Upper lobe of right lung (tissue), 1 donor: Measurements from ENCODE around the gene TRIM28. TPM values are rescaled to one million over a fixed set of nuclear protein-coding genes. Genes with fewer than 3 reads are reported as not detected.
"Not testable (repeated sequence)": the region's sequence is repeated elsewhere in the genome, so short reads cannot be mapped to it uniquely, and the experiment has no call there.

Source experiments
- ATAC-seq: fragments of 200-7000 bp; cut with Tn5 transposase; one replicate; pipeline ENCODE4 v1.9.1; 2020; ENCODE audit warnings: mild to moderate bottlenecking, moderate library complexity
- DNase-seq: peaks from one replicate; pipeline ENCODE4 v3.0.0-alpha.2; 2020
- H3K27ac ChIP-seq: fragments of 200-600 bp; one replicate; pipeline ENCODE4 v1.8.0; 2022
- H3K27me3 ChIP-seq: fragments of 200-600 bp; one replicate; pipeline ENCODE4 v1.8.0; 2022; ENCODE audit warnings: mild to moderate bottlenecking
- H3K36me3 ChIP-seq: fragments of 200-600 bp; one replicate; pipeline ENCODE4 v1.8.0; 2022
- H3K4me1 ChIP-seq: fragments of 200-600 bp; one replicate; pipeline ENCODE4 v1.8.0; 2022
- H3K4me3 ChIP-seq: fragments of 200-600 bp; one replicate; pipeline ENCODE4 v1.8.0; 2022; ENCODE audit warnings: mild to moderate bottlenecking
- H3K9me3 ChIP-seq: fragments of 200-600 bp; one replicate; pipeline ENCODE4 v1.8.0; 2022
- intact Hi-C: fragments of 100-400 bp; cut with DNase I; formaldehyde crosslinking; loops from one replicate; pipeline ENCODE4 v1.11.0; 2022
- total RNA-seq: library from RNA; stranded (reverse); fragmentation: NEBNext Ultra II Directional; extraction: Animal tissue kit (Norgen Biotek cat#: 25700); gene quantifications from one replicate; pipeline ENCODE4 v1.2.1, GENCODE V29; 2021
- TF ChIP-seq, protein P1 (sequence below): fragments of 200-600 bp; IDR thresholded peaks from one replicate; pipeline ENCODE4 v1.8.0; 2022; ENCODE audit warnings: antibody characterized with exemption
- donor health status: DM: no; HTN: yes; CAD: no; lungs with severe emphysema.

The TRIM28 gene
- total RNA-seq, 1 donor from 2014 or later, result 199 TPM

- no peaks in the 10 kb centered on the region for H3K27me3 ChIP-seq
- TF ChIP-seq, protein P1, sequence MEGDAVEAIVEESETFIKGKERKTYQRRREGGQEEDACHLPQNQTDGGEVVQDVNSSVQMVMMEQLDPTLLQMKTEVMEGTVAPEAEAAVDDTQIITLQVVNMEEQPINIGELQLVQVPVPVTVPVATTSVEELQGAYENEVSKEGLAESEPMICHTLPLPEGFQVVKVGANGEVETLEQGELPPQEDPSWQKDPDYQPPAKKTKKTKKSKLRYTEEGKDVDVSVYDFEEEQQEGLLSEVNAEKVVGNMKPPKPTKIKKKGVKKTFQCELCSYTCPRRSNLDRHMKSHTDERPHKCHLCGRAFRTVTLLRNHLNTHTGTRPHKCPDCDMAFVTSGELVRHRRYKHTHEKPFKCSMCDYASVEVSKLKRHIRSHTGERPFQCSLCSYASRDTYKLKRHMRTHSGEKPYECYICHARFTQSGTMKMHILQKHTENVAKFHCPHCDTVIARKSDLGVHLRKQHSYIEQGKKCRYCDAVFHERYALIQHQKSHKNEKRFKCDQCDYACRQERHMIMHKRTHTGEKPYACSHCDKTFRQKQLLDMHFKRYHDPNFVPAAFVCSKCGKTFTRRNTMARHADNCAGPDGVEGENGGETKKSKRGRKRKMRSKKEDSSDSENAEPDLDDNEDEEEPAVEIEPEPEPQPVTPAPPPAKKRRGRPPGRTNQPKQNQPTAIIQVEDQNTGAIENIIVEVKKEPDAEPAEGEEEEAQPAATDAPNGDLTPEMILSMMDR, result no peak
- peaks cover 18% of the 10 kb centered on the region for H3K4me1 ChIP-seq
- intact Hi-C loops, result no loop called here
- H3K27ac ChIP-seq, result peak overlapping the region; percentile 94
- H3K9me3 ChIP-seq, result no peaks in the 10 kb centered on the region
- ATAC-seq, result no peak
- H3K36me3 ChIP-seq, result peaks cover 17% of the 10 kb centered on the region
- peak overlapping the region; percentile 66 for H3K4me3 ChIP-seq
- no peak for DNase-seq
These were observed 28.4 kb downstream of the TRIM28 start for GRCh38 chr19:58572026-58572817.

GRCh38 chr19:58572818-58573657 is 29.2 kb downstream of the TRIM28 start, which contains the start of gene MZF1:
Gene MZF1, minus strand, starts transcription at chr19:58573335. Its CDS starts 1,946 bp downstream, at chr19:58571389.
- intact Hi-C loops, result no loop called here
- ATAC-seq, result peak; percentile 80

GRCh38 chr19:58573658-58574164 is 29.8 kb downstream of the TRIM28 start:
- peaks cover 18% of the 10 kb centered on the region for H3K4me1 ChIP-seq
- H3K36me3 ChIP-seq, result peaks cover 13% of the 10 kb centered on the region
- ATAC-seq (no peak), DNase-seq (no peak)
- intact Hi-C loops, result no loop called here
- TF ChIP-seq, protein P1, result no peak
- peak overlapping the region; percentile 66 for H3K4me3 ChIP-seq
- no peaks in the 10 kb centered on the region for H3K9me3 ChIP-seq
- no peaks in the 10 kb centered on the region for H3K27me3 ChIP-seq
- H3K27ac ChIP-seq, result peak overlapping the region; percentile 94

More at GRCh38 chr19:58572818-58573657, 29.2 kb downstream of the TRIM28 start, which contains the start of gene MZF1:
- peaks cover 13% of the 10 kb centered on the region for H3K36me3 ChIP-seq
- DNase-seq, result peak; percentile 100
- no peaks in the 10 kb centered on the region for H3K27me3 ChIP-seq
- H3K27ac ChIP-seq, result peak within 1 kb of the TSS; percentile 94
- no peaks in the 10 kb centered on the region for H3K9me3 ChIP-seq
- H3K4me1 ChIP-seq, result peaks cover 18% of the 10 kb centered on the region
- peak within 1 kb of the TSS; percentile 66 for H3K4me3 ChIP-seq
- TF ChIP-seq, protein P1, result peak; percentile 16

GRCh38 chr19:58575183-58576041 is 31.5 kb downstream of the TRIM28 start:
- peak overlapping the region; percentile 97 for H3K27ac ChIP-seq
- DNase-seq, result peak; percentile 95
- no peaks in the 10 kb centered on the region for H3K9me3 ChIP-seq
- H3K4me3 ChIP-seq, result peak overlapping the region; percentile 96
- peak; percentile 74 for ATAC-seq
- peaks cover 7% of the 10 kb centered on the region for H3K36me3 ChIP-seq
- no peaks in the 10 kb centered on the region for H3K27me3 ChIP-seq
- intact Hi-C loops, result no loop called here
- TF ChIP-seq, protein P1, result no peak
- H3K4me1 ChIP-seq, result peaks cover 18% of the 10 kb centered on the region

- H3K27me3 ChIP-seq, H3K9me3 ChIP-seq, ATAC-seq, H3K4me3 ChIP-seq, H3K27ac ChIP-seq, H3K36me3 ChIP-seq, intact Hi-C loops, DNase-seq: not testable (repeated sequence)
- peaks cover 13% of the 10 kb centered on the region for H3K4me1 ChIP-seq
These were observed 33.7 kb downstream of the TRIM28 start for GRCh38 chr19:58577581-58577980.
